Liver (tissue), 10 donors: ENCODE data around the gene PCYT1A. TPM values are rescaled to one million over a fixed set of nuclear protein-coding genes. Genes with fewer than 3 reads are reported as not detected.

ENCODE experiments used
- DNase-seq: peaks from one replicate; pipeline ENCODE4 v3.0.0-alpha.2; 2017; ENCODE audit warnings: low spot score
- H3K27ac ChIP-seq, 2 donors: one replicate each; pipeline ENCODE4 v1.7.0; 2013; ENCODE audit warnings: inconsistent platforms in 2 of 2, low read length in 2 of 2, control low read depth in 1 of 2, low read depth in 1 of 2, mild to moderate bottlenecking in 1 of 2
- H3K27me3 ChIP-seq, 4 donors: one replicate each; pipeline versions ENCODE4 v1.6.1 to v1.7.0; 2013; ENCODE audit warnings: low read length in 3 of 4, inconsistent platforms in 1 of 4, mild to moderate bottlenecking in 1 of 4, moderate library complexity in 1 of 4; ENCODE audit not compliant: control insufficient read depth in 4 of 4, insufficient read depth in 4 of 4
- H3K36me3 ChIP-seq, 4 donors: one replicate each; pipeline versions ENCODE4 v1.6.1 to v1.7.0; 2013; ENCODE audit warnings: low read length in 3 of 4, mild to moderate bottlenecking in 3 of 4, low read depth in 1 of 4, moderate library complexity in 1 of 4; ENCODE audit not compliant: control insufficient read depth in 4 of 4, insufficient read depth in 3 of 4
- H3K4me1 ChIP-seq, 4 donors: one replicate each; pipeline versions ENCODE4 v1.6.1 to v1.7.0; 2013; ENCODE audit warnings: low read length in 3 of 4, mild to moderate bottlenecking in 3 of 4, moderate library complexity in 1 of 4; ENCODE audit not compliant: control insufficient read depth in 4 of 4, insufficient read depth in 4 of 4
- H3K4me3 ChIP-seq, 3 donors: one replicate each; pipeline versions ENCODE4 v1.6.1 to v1.7.0; 2013; ENCODE audit warnings: low read length in 3 of 3, control low read depth in 1 of 3, low read depth in 1 of 3, mild to moderate bottlenecking in 1 of 3
- H3K9ac ChIP-seq, 2 donors: one replicate each; pipeline ENCODE4 v1.7.0; 2013; ENCODE audit warnings: low read length in 2 of 2, mild to moderate bottlenecking in 2 of 2, moderate library complexity in 2 of 2, control low read depth in 1 of 2, low read depth in 1 of 2
- H3K9me3 ChIP-seq, 4 donors: one replicate each; pipeline versions ENCODE4 v1.6.1 to v1.7.0; 2013; ENCODE audit warnings: low read length in 3 of 4; ENCODE audit not compliant: control insufficient read depth in 4 of 4
- ATF3 ChIP-seq: IDR thresholded peaks from 2 replicates; pipeline ENCODE4 v1.6.1; 2016; ENCODE audit warnings: antibody characterized with exemption
- EGR1 ChIP-seq, 2 donors: IDR thresholded peaks; 2 replicates each; pipeline ENCODE4 v1.6.1; 2016 to 2018; ENCODE audit warnings: antibody characterized with exemption in 2 of 2, low read depth in 2 of 2
- HNF4G ChIP-seq: IDR thresholded peaks from 2 replicates; pipeline ENCODE4 v1.6.1; 2016; ENCODE audit warnings: antibody characterized with exemption
- MAX ChIP-seq: IDR thresholded peaks from 2 replicates; pipeline ENCODE4 v1.6.1; 2016; ENCODE audit warnings: antibody characterized with exemption
- YY1 ChIP-seq: IDR thresholded peaks from 2 replicates; pipeline ENCODE4 v1.6.1; 2016; ENCODE audit warnings: antibody characterized with exemption, mild to moderate bottlenecking
- WGBS: extraction: QIAGEN DNeasy Blood & Tissue Kit; methylation state at CpG from one replicate; pipeline ENCODE4 v1.1.7; 2013; 5-methylcytosine and 5-hydroxymethylcytosine counted together
- polyA plus RNA-seq, 2 donors: library from polyadenylated mRNA; stranded (reverse) in 1 of 2; unstranded in 1 of 2; fragments of 200-250 nt in 1 of 2; fragments of >200 nt in 1 of 2; fragmentation: Nextera tagmentation in 1 of 2; extraction: Ambion mirVana in 1 of 2; gene quantifications; one replicate each; pipeline versions ENCODE4 v1.2.1 to v1.2.3, GENCODE V29; 2013 to 2015
- small RNA-seq: library from RNA; depleted of rRNA; stranded (forward); fragments of <200 nt; gene quantifications from one replicate; pipeline ENCODE3, GENCODE V24; 2014
- total RNA-seq, 2 donors: library from RNA; depleted of rRNA; stranded (reverse); fragments of >200 nt; gene quantifications; one replicate each; pipeline ENCODE4 v1.2.3, GENCODE V29; 2014
- donor health status: healthy.
- donor health status: healthy.
- donor health status: healthy.
- donor health status: healthy.
- donor health status: healthy.

The PCYT1A gene
- total and polyA plus RNA-seq, 4 donors = 12.5 to 56.8 (median 24.3) TPM

- H3K9me3 ChIP-seq = no peaks in the 10 kb centered on the region
- TF ChIP-seq HNF4G (no peak), MAX (no peak), ATF3 (no peak), EGR1 (IDR thresholded peaks at IDR 0.05; ENCODE audit: low read depth in 2 of 2) (no peak), YY1 (no peak)
- no peak overlapping the region for H3K27ac ChIP-seq
- no peak overlapping the region for H3K9ac ChIP-seq
- no peak overlapping the region for H3K4me3 ChIP-seq
- no peaks in the 10 kb centered on the region for H3K27me3 ChIP-seq
- 90% methylated on average over 9 of the region's 9 CpGs for WGBS
- peaks cover 0 to 12% (median 6%) of the 10 kb centered on the region in 4 donors for H3K4me1 ChIP-seq
- H3K36me3 ChIP-seq = no peaks in the 10 kb centered on the region
- no peak for DNase-seq
These were observed 107.2 kb downstream of the PCYT1A start for GRCh38 chr3:196180346-196180745.

Small RNAs within 50 kb of the gene (small RNA-seq; reads per million reads assigned to genes)
- gene AC069257.2 = not detected
- not detected for gene RF00019

Other genes with a start within 250 kb of the PCYT1A start
- 1,000 to 10,000 TPM in 1 of 2 donors, 100 to 1,000 TPM in 1; 126 to 1,250 TPM for gene TFRC, start 205.6 kb downstream of the PCYT1A start, total RNA-seq
- 10 to 100 TPM; 19.1 to 20.7 TPM for gene TFRC, start 205.6 kb downstream of the PCYT1A start, polyA plus RNA-seq
- under 1 TPM; 0.42 to 0.59 TPM for gene ZDHHC19, start 76.3 kb downstream of the PCYT1A start, total RNA-seq
- 1 to 10 TPM; 1.0 to 1.5 TPM for gene ZDHHC19, start 76.3 kb downstream of the PCYT1A start, polyA plus RNA-seq
- gene SLC51A, start 71.2 kb downstream of the PCYT1A start, total RNA-seq = 10 to 100 TPM; 19.9 to 52.5 TPM
- 10 to 100 TPM; 41.3 to 50.8 TPM for gene SLC51A, start 71.2 kb downstream of the PCYT1A start, polyA plus RNA-seq
- 1 to 10 TPM; 1.1 to 3.5 TPM for gene DYNLT2B, start 30.5 kb upstream of the PCYT1A start, total RNA-seq
- 1 to 10 TPM; 2.4 to 3.7 TPM for gene DYNLT2B, start 30.5 kb upstream of the PCYT1A start, polyA plus RNA-seq
- gene TM4SF19, start 50.7 kb upstream of the PCYT1A start, total RNA-seq = not detected
- not detected for gene TM4SF19, start 50.7 kb upstream of the PCYT1A start, polyA plus RNA-seq
- 10 to 100 TPM in 1 of 2 donors, 1 to 10 TPM in 1; 9.6 to 15.5 TPM for gene UBXN7, start 144.7 kb upstream of the PCYT1A start, total RNA-seq
- gene UBXN7, start 144.7 kb upstream of the PCYT1A start, polyA plus RNA-seq = 1 to 10 TPM; 2.9 to 5.8 TPM
- 10 to 100 TPM in 1 of 2 donors, 1 to 10 TPM in 1; 9.2 to 10.0 TPM for gene RNF168, start 216.0 kb upstream of the PCYT1A start, total RNA-seq
- gene RNF168, start 216.0 kb upstream of the PCYT1A start, polyA plus RNA-seq = 1 to 10 TPM; 3.4 to 5.5 TPM
- under 1 TPM in 1 of 2 donors, not detected in 1; 0.05 TPM for gene SMCO1, start 227.6 kb upstream of the PCYT1A start, total RNA-seq
- gene SMCO1, start 227.6 kb upstream of the PCYT1A start, polyA plus RNA-seq = not detected